Measurements from ENCODE around the gene FLYWCH2.
"Not testable (repeated sequence)": the region's sequence is repeated elsewhere in the genome, so short reads cannot be mapped to it uniquely, and the experiment has no call there.

DNA sequence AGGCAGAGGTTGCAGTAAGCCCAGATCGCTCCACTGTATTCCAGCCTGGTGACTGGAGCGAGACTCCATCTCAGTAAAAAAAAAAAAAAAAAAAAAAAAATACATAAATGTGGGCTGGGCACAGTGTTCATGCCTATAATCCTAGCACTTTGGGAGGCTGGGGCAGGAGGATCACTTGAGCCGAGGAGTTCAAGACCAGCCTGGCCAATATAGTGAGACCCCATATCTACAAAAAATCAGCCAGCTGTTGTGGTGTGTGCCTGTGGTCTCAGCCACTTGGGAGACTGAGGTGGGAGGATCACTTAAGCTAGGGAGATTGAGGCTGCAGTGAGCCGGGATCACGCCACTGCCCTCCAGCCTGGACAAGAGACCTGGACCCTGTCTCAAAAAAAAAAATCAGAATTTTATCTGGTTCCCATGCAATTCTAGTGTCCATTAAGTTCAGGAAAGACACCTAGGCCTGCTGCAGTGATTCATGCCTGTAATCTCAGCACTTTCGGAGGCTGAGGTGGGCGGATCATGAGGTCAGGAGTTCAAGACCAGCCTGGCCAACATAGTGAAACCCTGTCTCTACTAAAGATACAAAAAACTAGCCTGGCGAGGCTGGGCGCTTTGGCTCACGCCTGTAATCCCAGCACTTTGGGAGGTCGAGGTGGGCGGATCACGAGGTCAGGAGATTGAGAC is 48.4 kb downstream of the FLYWCH2 start:
- TF ChIP-seq, protein P1, sequence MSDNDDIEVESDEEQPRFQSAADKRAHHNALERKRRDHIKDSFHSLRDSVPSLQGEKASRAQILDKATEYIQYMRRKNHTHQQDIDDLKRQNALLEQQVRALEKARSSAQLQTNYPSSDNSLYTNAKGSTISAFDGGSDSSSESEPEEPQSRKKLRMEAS (IDR thresholded peaks at IDR 0.05; ENCODE audit: insufficient read depth, insufficient read length): not testable (repeated sequence)
- TF ChIP-seq, protein P2, sequence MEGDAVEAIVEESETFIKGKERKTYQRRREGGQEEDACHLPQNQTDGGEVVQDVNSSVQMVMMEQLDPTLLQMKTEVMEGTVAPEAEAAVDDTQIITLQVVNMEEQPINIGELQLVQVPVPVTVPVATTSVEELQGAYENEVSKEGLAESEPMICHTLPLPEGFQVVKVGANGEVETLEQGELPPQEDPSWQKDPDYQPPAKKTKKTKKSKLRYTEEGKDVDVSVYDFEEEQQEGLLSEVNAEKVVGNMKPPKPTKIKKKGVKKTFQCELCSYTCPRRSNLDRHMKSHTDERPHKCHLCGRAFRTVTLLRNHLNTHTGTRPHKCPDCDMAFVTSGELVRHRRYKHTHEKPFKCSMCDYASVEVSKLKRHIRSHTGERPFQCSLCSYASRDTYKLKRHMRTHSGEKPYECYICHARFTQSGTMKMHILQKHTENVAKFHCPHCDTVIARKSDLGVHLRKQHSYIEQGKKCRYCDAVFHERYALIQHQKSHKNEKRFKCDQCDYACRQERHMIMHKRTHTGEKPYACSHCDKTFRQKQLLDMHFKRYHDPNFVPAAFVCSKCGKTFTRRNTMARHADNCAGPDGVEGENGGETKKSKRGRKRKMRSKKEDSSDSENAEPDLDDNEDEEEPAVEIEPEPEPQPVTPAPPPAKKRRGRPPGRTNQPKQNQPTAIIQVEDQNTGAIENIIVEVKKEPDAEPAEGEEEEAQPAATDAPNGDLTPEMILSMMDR (IDR thresholded peaks at IDR 0.05; ENCODE audit: extremely low read depth in 1 of 2, insufficient read depth in 1 of 2, low read depth in 1 of 2, low read length in 2 of 2): not testable (repeated sequence)
- TF ChIP-seq POLR2AphosphoS5 (IDR thresholded peaks at IDR 0.05; ENCODE audit: insufficient read depth, low read depth, low read length); POLR2A (IDR thresholded peaks at IDR 0.05; ENCODE audit: low read depth, low read length); EZH2 (IDR thresholded peaks at IDR 0.05; ENCODE audit: borderline replicate concordance, low read depth, low read length, severe bottlenecking): not testable (repeated sequence)

All from endothelial cell of umbilical vein (primary cell).